ENCODE data around the gene CCDC91. TPM values are rescaled to one million over a fixed set of nuclear protein-coding genes. Genes with fewer than 3 reads are reported as not detected.

CCDC91 gene
- polyA plus RNA-seq, 1 donor, result 36.0 TPM

GRCh38 chr12:28582672-28583376, 392.6 kb downstream of the CCDC91 start:
- no peak for DNase-seq

- no peak for DNase-seq
Observed at GRCh38 chr12:28583701-28584261, 393.5 kb downstream of the CCDC91 start.

GRCh38 chr12:28585146-28585545, 394.9 kb downstream of the CCDC91 start:
- no peak for DNase-seq

- no peak for DNase-seq
Observed at GRCh38 chr12:28586481-28586880, 396.2 kb downstream of the CCDC91 start.

GRCh38 chr12:28591831-28592230, 401.6 kb downstream of the CCDC91 start:
- no peak for DNase-seq

Other genes starting within 250 kb of the CCDC91 start
- gene PTHLH, start 217.7 kb upstream of the CCDC91 start, polyA plus RNA-seq (ENCODE audit: insufficient read length), result 0.67 TPM

All from left kidney (tissue), 2 donors.